KBM-7 (cell line): Measurements from ENCODE around the gene DENND4B.
"Not testable (repeated sequence)": the region's sequence is repeated elsewhere in the genome, so short reads cannot be mapped to it uniquely, and the experiment has no call there.

Experiments
- DNase-seq: peaks from one replicate; pipeline ENCODE4 v3.0.0-alpha.2; 2015
- in situ Hi-C: fragments of 300-500 bp; cut with MboI; formaldehyde crosslinking; loops from 2 replicates; pipeline ENCODE4 v1.14.3; 2020; ENCODE audit warnings: low sequenced_read_pairs, low pct_unique_long_range_greater_than_20kb, mixed read lengths

The DENND4B gene

GRCh38 chr1:153910560-153910959 lies 36.0 kb downstream of the DENND4B start:
- DNase-seq, in situ Hi-C loops: not testable (repeated sequence)

- in situ Hi-C loops: no loop called here
- no peak for DNase-seq
These were observed 38.4 kb downstream of the DENND4B start for GRCh38 chr1:153908071-153908470.

- no peak for DNase-seq
- in situ Hi-C loops: no loop called here
These were observed 39.4 kb downstream of the DENND4B start for GRCh38 chr1:153907134-153907533.

GRCh38 chr1:153906396-153906795 lies 40.1 kb downstream of the DENND4B start:
- in situ Hi-C loops: no loop called here

GRCh38 chr1:153905908-153906307 lies 40.6 kb downstream of the DENND4B start:
- in situ Hi-C loops, DNase-seq: not testable (repeated sequence)

More at GRCh38 chr1:153906396-153906795, 40.1 kb downstream of the DENND4B start:
- no peak for DNase-seq

- in situ Hi-C loops: no loop called here
- no peak for DNase-seq
These were observed 42.6 kb downstream of the DENND4B start for GRCh38 chr1:153903841-153904455.

- DNase-seq: no peak
- in situ Hi-C loops: no loop called here
These were observed 47.0 kb downstream of the DENND4B start for GRCh38 chr1:153899509-153899908.

- in situ Hi-C loops: not testable (repeated sequence)
These were observed 50.7 kb downstream of the DENND4B start for GRCh38 chr1:153895866-153896265.

GRCh38 chr1:153891042-153891441 lies 55.5 kb downstream of the DENND4B start:
- DNase-seq, in situ Hi-C loops: not testable (repeated sequence)

More at GRCh38 chr1:153895866-153896265, 50.7 kb downstream of the DENND4B start:
- DNase-seq: peak; percentile 25

GRCh38 chr1:153888533-153888932 lies 58.0 kb downstream of the DENND4B start:
- in situ Hi-C loops: no loop called here
- no peak for DNase-seq

GRCh38 chr1:153886127-153886526 lies 60.4 kb downstream of the DENND4B start:
- in situ Hi-C loops: no loop called here

GRCh38 chr1:153883223-153883622 lies 63.3 kb downstream of the DENND4B start:
- DNase-seq: no peak
- in situ Hi-C loops: no loop called here

More at GRCh38 chr1:153886127-153886526, 60.4 kb downstream of the DENND4B start:
- no peak for DNase-seq

GRCh38 chr1:153882296-153882912 lies 64.1 kb downstream of the DENND4B start:
- in situ Hi-C loops: no loop called here
- no peak for DNase-seq

GRCh38 chr1:153881751-153882150 lies 64.8 kb downstream of the DENND4B start:
- in situ Hi-C loops: no loop called here
- no peak for DNase-seq

- in situ Hi-C loops: no loop called here
- DNase-seq: peak; percentile 57
These were observed 65.6 kb downstream of the DENND4B start for GRCh38 chr1:153880962-153881361.

GRCh38 chr1:153880024-153880423 lies 66.5 kb downstream of the DENND4B start:
- DNase-seq: no peak
- in situ Hi-C loops: no loop called here
